ENCODE measurements around the gene C11orf42.
"Not testable (repeated sequence)": the region's sequence is repeated elsewhere in the genome, so short reads cannot be mapped to it uniquely, and the experiment has no call there.

The C11orf42 gene

GRCh38 chr11:6224421-6224820 is 19.1 kb downstream of the C11orf42 start:
- no peak for DNase-seq

- DNase-seq, result no peak
Measured at GRCh38 chr11:6225024-6225423, 19.7 kb downstream of the C11orf42 start.

- no peak for DNase-seq
Measured at GRCh38 chr11:6225896-6226295, 20.5 kb downstream of the C11orf42 start.

- DNase-seq, result no peak
Measured at GRCh38 chr11:6228520-6228919, 23.2 kb downstream of the C11orf42 start.

- DNase-seq, result no peak
Measured at GRCh38 chr11:6229911-6230310, 24.6 kb downstream of the C11orf42 start.

- no peak for DNase-seq
Measured at GRCh38 chr11:6232899-6233298, 27.5 kb downstream of the C11orf42 start.

- no peak for DNase-seq
Measured at GRCh38 chr11:6233984-6234386, 28.6 kb downstream of the C11orf42 start.

GRCh38 chr11:6234387-6235107 is 29.2 kb downstream of the C11orf42 start, which contains the start of gene FHIP1B:
TSS of gene FHIP1B (minus strand) at chr11:6234636. CDS start at chr11:6224516, 10,120 bp downstream.
- peak; percentile 93 for DNase-seq

GRCh38 chr11:6237266-6237665 is 31.9 kb downstream of the C11orf42 start:
- DNase-seq, result no peak

- DNase-seq, result no peak
Measured at GRCh38 chr11:6237761-6238302, 32.5 kb downstream of the C11orf42 start.

- no peak for DNase-seq
Measured at GRCh38 chr11:6238902-6239301, 33.5 kb downstream of the C11orf42 start, which contains the start of gene CNGA4. TSS of gene CNGA4 (plus strand) at chr11:6239089. CDS start at chr11:6239207, 118 bp downstream.

- DNase-seq, result no peak
Measured at GRCh38 chr11:6240139-6240538, 34.8 kb downstream of the C11orf42 start.

- DNase-seq, result no peak
Measured at GRCh38 chr11:6240781-6241180, 35.4 kb downstream of the C11orf42 start.

- no peak for DNase-seq
Measured at GRCh38 chr11:6241316-6241715, 36.0 kb downstream of the C11orf42 start.

GRCh38 chr11:6245536-6245935 is 40.2 kb downstream of the C11orf42 start:
- DNase-seq, result no peak

- DNase-seq, result no peak
Measured at GRCh38 chr11:6248248-6248647, 42.9 kb downstream of the C11orf42 start.

GRCh38 chr11:6248897-6249296 is 43.5 kb downstream of the C11orf42 start:
- not testable (repeated sequence) for DNase-seq

- DNase-seq, result no peak
Measured at GRCh38 chr11:6249770-6250555, 44.6 kb downstream of the C11orf42 start.

- peak; percentile 10 to 31 for DNase-seq
Measured at GRCh38 chr11:6251120-6251733, 45.9 kb downstream of the C11orf42 start.

GRCh38 chr11:6251990-6252473 is 46.7 kb downstream of the C11orf42 start:
- peak; percentile 8 to 31 for DNase-seq

GRCh38 chr11:6253197-6253596 is 47.8 kb downstream of the C11orf42 start:
- no peak for DNase-seq

- DNase-seq, result no peak
Measured at GRCh38 chr11:6258141-6258540, 52.8 kb downstream of the C11orf42 start.

- DNase-seq, result no peak
Measured at GRCh38 chr11:6258571-6259081, 53.3 kb downstream of the C11orf42 start.
